NCI-H1694 (cell line): Measurements from ENCODE around the gene CHRM4.
"Not testable (repeated sequence)": the region's sequence is repeated elsewhere in the genome, so short reads cannot be mapped to it uniquely, and the experiment has no call there.

Experiments
- DNase-seq: peaks from one replicate; lab custom pipeline; 2025; lab: John Stamatoyannopoulos, UW

Gene CHRM4

DNA sequence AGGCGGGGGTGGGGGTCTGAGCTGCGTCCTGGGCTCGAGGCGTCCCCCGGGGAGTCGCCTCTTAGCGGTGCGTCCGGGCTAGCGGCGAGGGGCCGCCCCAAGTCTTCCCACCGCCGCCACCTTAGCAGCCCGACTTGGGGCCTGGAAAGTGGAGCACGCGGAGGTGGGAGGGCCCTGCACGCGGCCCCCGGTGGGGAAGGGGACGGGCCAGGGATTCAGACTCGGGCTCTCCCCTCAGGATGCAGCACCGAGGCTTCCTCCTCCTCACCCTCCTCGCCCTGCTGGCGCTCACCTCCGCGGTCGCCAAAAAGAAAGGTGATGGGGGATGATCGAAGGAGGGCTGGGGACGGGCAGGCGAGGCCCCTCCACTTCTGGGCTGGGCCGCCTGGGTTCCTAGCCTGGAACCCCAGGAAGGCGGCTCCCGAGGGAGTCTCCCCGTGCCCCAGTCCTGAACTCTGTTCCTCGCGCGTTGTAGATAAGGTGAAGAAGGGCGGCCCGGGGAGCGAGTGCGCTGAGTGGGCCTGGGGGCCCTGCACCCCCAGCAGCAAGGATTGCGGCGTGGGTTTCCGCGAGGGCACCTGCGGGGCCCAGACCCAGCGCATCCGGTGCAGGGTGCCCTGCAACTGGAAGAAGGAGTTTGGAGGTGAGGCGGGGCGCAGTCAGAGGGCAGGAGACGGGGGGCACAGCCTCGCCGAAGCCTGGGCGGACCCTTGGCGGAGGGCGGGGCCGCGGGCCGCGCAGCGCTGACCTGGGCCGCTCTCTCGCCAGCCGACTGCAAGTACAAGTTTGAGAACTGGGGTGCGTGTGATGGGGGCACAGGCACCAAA is 9.5 kb downstream of the CHRM4 start:
- DNase-seq, result no peak

DNA sequence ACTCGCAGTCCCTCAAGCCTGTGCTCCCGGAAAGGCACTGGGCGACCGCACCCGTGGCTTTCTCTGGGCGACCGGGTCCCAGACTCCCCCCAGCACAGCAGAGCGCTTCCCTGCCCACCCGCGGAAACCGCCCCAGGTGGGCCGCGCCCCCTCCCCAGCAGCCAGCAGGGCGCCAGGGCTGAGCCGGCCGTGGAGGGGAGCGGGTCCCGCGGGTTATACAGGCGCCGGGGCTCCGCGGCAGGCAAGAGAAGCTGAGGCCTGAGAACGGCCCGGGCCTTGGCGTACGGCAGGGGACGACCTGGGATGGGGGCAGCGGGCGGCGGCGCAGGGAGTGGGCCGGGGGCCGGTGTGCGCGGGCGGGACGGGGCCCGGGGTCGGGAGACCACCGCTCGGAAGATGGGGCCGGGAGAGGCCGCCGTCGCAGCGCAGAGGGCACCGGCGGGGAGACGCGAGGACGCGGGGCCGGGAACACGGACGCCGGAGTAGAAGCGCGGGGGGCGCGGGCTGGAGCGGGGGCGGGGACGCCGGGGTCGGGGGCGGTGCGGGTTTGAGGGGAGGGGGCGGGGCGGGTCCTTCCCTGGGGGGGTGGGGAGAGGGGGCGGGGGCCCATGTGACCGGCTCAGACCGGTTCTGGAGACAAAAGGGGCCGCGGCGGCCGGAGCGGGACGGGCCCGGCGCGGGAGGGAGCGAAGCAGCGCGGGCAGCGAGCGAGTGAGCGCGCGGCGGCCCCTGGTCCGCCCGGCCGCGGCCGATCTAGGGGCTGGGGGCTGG is 10.3 kb downstream of the CHRM4 start, which contains the start of gene MDK:
TSS of gene MDK (plus strand) at position 622 of the 771 bp plus-strand sequence. CDS start 389 bp downstream, outside the sequence.
- DNase-seq, result no peak

DNA sequence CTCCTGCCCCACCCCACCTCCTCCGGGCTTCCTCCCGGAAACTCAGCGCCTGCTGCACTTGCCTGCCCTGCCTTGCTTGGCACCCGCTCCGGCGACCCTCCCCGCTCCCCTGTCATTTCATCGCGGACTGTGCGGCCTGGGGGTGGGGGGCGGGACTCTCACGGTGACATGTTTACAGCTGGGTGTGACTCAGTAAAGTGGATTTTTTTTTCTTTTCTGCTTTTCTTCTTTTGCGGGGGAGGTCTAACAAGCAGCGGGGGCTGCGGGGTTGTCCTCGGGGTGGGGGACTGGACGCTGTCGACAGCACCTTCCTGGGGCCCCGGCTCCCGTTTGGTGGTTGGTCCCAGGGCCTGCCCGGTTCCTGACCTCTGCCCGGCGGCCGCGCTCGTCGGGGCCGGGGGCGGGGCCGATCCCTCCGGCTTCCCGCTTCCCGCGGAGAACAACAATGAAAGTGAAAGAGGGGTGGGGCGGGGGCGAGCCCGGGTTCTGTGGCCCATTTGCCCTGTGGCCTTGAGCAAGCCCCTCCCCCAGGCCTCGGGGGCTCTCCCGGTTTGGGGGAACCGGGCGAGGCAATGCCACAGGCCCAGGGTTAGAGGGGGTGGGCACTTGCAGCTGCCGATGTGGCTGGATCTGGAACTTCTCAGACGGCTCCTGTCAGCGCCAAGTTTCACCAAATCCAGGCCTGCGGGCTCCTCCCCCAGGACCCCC is 11.1 kb downstream of the CHRM4 start:
- DNase-seq, result no peak

DNA sequence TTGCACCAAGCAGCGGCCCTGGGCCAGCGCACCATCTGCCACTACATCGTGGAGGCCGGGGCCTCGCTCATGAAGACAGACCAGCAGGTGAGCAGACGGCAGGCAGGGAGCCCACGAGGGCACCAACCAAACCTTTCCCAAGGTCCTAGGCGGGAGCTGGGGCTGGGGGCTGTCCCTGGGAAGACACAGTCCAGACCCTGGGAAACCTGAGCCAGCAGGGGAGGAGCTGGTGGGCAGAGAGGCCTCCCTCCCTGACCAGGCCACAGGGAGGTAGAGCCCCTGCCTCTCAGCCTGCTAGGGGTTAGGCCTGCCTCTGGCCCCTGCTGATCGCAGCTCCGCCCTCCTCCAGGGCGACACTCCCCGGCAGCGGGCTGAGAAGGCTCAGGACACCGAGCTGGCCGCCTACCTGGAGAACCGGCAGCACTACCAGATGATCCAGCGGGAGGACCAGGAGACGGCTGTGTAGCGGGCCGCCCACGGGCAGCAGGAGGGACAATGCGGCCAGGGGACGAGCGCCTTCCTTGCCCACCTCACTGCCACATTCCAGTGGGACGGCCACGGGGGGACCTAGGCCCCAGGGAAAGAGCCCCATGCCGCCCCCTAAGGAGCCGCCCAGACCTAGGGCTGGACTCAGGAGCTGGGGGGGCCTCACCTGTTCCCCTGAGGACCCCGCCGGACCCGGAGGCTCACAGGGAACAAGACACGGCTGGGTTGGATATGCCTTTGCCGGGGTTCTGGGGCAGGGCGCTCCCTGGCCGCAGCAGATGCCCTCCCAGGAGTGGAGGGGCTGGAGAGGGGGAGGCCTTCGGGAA is 11.9 kb downstream of the CHRM4 start:
- not testable (repeated sequence) for DNase-seq

DNA sequence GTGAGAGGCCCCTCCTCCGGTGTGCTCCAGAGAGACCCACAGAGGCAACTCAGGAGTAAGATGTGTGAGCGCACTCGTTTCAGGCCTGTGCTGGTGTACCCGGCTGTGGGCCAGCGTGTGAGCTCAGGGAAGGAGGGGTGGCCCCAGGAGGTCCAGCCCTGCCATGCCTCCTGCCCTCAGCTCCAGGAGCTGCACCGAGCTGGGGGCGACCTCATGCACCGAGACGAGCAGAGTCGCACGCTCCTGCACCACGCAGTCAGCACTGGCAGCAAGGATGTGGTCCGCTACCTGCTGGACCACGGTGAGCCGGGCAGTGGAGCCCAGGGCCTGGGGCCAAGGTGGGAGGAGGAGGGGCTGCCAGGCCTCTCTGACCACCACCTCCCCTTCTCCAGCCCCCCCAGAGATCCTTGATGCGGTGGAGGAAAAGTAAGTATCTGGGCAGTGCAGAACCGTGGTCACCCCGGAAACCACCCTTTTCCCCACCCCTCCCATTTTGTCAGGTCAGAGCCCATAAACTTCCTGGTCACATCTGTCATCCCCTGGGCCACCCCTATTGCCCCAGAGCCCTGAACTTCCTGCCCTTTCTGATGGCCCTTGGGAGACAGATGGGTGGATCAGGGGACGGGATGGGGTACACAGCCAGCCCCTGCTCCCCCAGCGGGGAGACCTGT is 12.6 kb downstream of the CHRM4 start:
- DNase-seq, result no peak

DNA sequence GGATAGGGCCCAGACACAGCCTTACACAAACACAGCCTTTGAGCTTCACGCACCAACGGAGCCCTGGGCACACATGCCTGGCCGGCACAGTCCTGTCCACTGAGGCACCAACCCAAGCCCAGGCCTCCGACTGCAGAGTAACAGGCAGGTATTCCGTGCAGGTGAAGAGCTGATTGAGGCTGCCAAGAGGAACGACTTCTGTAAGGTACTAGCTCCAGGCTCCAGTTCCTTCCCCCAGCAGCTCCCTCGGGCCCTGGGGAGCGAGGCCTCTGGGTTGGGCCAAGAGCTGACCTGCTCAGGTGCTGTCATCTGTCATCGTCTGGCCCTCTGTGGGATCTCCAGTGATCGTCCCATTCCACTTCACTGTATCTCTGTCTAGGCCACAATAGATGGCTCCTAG is 13.3 kb downstream of the CHRM4 start:
- DNase-seq, result no peak

DNA sequence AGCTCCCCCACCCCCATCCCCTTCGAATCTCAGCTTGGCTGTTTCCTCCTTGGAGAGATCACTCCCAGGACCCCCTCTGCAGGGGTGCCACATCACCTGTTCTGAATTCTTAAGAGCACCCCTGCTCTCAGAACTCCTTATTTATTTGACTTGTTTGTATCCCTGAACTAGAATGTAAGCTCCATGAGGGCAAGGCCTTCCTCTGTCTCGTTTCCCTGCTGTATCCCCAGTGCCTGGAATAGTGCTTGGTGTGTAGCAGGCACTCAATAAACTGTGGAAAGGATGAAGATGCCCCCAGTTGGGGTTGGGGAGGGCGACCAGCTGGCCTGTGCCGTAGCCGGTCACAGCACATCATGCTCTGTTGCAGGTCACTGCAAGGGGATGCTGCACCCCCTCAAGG is 13.7 kb downstream of the CHRM4 start:
- no peak for DNase-seq

DNA sequence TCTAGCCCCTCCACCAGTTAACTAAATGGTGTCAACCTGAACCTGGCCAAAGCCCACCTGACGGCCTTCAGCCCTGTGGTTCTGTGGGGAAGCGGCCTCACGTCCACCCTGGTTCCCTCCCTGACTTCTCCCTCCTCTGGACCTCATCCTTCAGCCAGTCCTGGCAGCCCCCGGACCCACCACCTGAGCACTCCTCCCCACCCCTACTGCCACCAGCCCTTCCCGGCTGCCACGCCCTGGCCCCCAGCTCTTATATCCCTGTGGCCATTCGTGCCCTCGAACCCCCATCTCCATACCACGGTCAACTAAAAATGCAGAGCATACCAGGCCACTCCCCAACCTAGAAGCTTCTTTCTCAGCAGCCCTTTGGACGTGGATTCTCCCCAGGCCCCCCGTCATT is 14.3 kb downstream of the CHRM4 start:
- no peak for DNase-seq

DNA sequence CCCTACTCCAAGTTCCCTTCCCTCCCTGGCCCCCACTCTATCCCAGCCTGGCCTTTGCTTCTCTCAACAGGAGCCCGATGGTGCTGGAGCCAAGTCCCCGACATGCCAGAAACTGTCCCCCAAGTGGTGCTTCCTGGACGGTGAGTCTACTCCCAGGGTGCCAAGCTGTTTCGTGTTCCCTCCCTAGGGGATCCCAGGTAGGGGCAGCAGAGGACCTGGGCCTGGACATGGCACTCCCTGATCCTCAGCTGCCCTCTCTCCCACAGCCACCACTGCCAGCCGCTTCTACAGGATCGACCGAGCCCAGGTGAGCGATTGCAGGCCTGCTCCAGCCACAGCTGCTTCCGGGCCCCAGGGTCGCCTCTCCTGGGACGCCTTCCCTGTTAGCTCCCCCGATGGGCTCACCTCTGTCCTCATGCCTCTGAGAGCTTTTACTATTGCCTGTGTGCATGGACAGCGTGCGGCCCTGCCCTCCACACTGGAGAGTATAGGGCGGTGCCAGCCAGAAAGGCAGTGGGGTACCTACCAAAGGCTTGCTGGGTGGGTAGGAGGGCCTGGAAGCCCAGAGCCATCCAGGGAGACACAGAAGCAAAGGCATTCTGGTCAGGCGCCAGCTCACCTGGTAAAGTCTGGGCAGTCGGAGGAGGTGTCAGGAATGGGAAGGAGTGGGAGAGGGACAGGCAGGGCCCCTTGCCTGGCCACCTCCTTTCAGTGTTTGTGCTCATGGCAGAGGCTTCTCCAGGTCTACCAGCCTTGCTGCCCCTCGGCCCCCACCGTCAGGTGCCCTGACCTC is 15.1 kb downstream of the CHRM4 start:
- no peak for DNase-seq

DNA sequence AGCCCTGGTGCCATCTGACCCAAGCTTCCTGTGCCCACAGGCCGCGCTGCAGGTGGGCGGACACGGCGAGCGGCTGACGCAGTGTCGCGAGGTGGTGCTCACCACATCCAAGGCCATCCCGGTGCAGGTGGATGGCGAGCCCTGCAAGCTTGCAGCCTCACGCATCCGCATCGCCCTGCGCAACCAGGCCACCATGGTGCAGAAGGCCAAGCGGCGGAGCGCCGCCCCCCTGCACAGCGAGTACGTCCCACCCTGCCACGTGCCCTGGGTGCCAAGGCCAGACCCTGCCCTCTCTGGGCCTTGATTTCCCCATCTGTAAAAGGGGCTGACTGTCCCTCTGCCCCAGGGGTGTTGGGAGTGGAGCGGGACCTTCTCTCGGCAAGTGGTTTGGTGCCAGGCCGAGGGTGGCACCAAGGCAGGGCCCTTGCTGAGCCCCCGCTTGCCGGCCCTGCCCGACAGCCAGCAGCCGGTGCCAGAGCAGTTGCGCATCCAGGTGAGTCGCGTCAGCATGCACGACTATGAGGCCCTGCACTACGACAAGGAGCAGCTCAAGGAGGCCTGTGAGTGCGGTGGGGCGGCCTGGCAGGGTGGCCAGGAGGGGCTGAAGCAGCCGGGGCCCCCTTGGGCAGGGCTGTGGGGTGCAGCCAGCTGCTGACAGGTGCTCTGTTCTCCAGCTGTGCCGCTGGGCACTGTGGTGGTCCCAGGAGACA is 16.0 kb downstream of the CHRM4 start:
- no peak for DNase-seq

DNA sequence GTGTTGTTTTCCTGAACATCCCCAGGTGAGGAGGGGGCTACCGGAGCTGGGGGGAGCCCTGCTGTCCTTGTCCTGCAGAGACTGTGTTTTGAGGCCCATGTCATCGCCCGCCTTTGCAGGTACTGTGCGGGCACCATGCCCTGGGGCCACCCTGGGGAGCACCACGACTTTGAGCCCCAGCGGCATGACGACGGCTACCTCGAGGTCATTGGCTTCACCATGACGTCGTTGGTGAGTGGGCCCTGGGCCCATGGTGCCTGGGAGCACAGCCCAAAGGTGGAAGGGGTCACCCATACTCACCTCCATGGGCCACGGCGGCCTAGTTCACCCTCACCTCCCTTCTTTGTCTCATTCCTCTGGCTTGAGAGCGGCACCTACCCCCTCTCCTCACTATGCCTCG is 16.8 kb downstream of the CHRM4 start:
- DNase-seq, result no peak

DNA sequence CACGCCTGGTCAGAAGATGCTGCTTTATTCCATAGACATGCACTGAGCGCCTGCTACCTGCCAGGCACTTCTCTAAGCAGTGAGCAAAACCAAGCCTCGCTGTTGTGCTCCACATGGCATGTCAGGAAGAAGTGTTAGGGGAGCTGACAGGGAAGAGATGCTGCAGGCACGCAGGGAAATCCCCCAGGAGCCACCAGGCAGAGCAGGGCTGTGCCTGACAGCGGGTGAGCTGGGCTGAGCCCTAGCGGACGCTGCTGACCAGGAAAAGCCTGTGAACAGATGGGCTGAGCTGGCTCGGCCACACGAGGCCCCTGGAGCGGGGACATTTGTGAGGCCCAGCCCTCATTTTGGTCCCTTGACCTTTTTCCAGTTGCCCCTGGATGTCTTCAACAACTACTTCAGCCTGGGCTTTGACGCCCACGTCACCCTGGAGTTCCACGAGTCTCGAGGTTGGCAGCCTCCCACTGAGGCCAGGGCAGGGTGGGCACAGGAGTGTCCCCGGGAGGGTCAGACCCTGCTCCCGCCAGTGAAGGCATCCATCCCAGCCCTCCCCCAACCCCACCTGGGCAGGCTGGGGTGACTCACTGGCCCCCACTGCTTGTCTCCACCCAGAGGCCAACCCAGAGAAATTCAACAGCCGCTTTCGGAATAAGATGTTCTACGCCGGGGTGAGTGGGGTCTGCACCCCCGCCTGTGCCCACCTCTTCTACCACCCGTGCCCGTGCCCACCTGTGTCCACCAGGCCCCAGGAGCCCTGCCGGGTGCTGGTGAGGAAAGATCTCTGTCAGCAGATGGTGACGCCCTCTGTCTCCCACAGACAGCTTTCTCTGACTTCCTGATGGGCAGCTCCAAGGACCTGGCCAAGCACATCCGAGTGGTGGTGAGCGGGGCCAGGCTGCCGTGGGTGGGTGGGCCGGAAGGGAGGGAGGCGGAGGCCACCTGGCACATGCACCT is 17.5 kb downstream of the CHRM4 start:
- no peak for DNase-seq

DNA sequence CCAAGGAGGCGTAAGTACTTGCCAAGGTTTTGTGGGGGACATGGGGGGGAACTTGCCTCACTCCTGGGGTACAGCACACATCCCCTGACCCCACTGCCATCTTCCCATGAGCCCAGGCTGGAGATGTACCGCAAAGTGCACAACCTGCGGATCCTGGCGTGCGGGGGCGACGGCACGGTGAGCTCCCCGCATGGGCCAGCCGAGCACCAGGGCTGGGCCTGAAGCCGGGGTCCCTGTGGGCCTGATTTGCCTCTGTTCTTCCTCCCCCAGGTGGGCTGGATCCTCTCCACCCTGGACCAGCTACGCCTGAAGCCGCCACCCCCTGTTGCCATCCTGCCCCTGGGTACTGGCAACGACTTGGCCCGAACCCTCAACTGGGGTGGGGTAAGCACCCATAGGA is 19.1 kb downstream of the CHRM4 start:
- DNase-seq, result not testable (repeated sequence)

DNA sequence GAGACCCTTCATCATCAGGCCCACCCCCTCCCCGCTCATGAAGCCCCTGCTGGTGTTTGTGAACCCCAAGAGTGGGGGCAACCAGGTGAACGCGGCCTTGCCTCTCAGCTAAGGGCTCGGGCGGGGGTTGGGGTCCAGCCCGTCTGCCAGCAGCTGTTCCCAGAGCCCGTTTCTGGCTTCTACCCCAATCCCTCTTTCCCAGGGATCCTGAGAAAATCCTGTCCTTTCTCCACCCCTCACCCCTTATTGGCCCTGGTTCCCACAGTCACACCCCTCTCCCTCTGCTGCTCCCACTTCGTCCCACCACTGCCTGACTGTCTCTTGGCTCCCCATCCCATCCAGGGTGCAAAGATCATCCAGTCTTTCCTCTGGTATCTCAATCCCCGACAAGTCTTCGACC is 19.5 kb downstream of the CHRM4 start:
- no peak for DNase-seq

DNA sequence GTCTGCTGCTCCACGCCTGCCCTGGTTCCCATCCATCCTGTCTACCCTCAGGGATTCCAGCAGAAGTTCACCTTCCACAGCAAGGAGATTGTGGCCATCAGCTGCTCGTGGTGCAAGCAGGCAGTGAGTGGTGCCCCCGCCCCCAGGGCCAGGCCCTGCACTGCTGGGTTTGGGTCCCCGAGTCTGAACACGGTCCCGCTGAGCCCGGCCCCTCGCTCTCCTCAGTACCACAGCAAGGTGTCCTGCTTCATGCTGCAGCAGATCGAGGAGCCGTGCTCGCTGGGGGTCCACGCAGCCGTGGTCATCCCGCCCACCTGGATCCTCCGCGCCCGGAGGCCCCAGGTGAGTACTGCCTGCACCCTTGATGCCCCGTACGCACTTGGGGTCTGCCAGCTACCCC is 20.3 kb downstream of the CHRM4 start:
- DNase-seq, result not testable (repeated sequence)

DNA sequence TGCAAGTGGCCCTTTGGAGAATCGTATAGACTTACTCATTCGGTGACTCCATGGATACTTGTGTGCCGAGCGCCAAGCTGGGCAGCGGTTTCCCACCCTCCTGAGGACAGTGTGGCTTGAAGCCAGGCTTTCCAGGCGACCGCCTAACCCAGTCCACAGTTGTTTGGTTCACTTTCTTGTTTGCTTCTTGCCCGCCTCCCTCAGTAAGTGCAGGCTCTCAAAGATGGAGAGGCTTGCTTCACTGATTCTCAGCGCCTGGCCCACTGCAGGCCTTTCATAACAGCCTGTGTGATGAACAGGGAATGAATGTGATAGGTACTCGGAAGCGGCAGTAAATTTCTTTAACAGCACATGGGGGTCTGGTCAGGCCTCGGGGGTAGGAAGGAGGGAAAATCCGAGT is 21.3 kb downstream of the CHRM4 start:
- no peak for DNase-seq

DNA sequence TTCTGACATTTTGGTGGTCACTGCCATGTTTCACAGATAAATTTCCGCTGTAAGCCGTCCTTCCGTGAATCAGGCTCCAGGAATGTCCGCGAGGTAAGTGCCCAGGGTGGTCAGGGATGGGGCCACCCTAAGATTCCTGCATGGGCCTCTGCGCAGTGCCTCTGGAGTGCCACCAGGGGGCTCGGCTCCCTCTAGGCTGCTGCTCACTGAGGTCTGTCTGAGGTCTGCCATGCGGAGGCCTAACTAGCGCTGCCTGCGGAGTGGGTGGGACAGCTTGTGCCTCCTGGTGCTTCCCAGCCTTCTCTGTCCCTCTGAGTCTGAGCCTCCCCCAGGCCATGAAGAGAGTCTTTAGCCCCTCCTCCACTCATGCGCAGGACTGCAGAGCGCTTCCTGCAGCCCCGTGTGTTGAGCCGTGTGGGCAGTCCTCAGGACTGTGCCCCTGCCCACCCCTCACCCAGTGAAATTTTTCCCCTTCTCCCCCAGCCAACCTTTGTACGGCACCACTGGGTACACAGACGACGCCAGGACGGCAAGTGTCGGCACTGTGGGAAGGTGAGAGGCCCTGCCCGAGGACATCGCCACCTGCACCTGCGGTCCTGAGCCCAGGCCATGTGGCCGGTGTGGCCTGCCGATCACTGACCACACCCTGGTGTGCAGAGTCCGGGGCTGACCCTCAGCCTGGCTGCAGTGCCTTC is 22.0 kb downstream of the CHRM4 start:
- peak; percentile 70 for DNase-seq

DNA sequence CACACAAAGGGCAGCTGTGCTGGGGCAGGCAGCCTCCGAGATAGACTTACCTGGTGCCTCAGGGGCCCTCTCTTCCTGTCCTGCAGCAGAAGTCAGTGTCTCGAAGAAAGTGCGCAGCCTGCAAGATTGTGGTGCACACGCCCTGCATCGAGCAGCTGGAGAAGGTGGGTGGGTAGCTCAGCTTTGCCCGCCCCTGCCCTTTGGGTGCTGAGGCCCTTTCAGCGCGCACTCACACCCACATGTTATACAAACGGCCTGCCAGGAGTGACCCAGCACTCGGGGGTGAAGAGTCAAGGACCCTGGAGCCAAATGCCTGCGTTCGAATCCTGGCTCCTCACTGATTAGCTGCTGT is 23.7 kb downstream of the CHRM4 start:
- DNase-seq, result no peak
